ENCODE data around the gene CBX8. TPM values are rescaled to one million over a fixed set of nuclear protein-coding genes. Genes with fewer than 3 reads are reported as not detected.

Gene CBX8
- total RNA-seq, 1 donor from 2014 or later = 16.3 TPM

DNA sequence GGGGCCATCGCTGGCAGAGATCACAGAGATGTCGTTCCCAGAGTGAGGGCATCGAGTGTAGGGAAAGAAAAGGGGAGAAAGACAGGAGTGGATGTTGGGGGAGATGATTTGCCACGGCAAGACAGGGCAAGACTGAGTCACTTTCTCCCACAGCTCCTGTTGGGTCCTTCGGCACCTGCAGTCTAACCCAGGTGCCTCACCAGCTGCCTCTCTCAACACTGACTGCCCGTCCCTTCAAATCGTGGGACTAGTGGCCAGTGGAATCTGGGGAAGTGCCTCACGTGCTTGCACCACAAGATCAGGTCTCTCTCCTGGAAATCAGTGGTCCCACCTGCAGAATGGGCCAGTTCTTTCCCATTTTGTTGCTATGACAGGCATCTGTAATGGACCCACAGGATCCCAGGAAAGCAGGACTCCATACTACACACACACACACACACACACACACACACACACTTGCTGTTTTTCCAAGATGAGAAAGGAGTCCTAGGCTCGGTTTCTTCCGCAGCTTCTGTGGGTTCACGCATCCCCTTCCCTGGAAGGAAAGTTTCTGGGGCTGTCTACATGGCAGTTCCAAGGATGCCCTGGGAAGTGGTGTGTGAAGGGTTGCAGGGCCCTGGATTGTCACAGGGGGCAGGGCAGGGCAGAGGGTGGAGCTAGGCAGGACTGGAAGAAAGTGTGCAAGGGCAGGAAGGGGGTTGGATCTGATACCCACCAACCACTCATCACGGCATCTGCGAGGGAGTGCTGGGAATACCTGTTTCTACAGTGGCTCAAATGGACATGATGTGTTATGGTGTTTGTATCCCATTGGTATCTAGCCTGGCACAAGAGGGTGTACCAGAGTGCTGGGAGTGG, 10.2 kb upstream of the CBX8 start:
- DNase-seq (ENCODE audit: low spot score in 2 of 2, unreplicated experiment in 2 of 2) = no peak
- TF ChIP-seq, protein P1, sequence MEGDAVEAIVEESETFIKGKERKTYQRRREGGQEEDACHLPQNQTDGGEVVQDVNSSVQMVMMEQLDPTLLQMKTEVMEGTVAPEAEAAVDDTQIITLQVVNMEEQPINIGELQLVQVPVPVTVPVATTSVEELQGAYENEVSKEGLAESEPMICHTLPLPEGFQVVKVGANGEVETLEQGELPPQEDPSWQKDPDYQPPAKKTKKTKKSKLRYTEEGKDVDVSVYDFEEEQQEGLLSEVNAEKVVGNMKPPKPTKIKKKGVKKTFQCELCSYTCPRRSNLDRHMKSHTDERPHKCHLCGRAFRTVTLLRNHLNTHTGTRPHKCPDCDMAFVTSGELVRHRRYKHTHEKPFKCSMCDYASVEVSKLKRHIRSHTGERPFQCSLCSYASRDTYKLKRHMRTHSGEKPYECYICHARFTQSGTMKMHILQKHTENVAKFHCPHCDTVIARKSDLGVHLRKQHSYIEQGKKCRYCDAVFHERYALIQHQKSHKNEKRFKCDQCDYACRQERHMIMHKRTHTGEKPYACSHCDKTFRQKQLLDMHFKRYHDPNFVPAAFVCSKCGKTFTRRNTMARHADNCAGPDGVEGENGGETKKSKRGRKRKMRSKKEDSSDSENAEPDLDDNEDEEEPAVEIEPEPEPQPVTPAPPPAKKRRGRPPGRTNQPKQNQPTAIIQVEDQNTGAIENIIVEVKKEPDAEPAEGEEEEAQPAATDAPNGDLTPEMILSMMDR (IDR thresholded peaks at IDR 0.05; ENCODE audit: unreplicated experiment) = no peak
- Mint-ChIP-seq H3K27ac (no peak overlapping the region), H3K27me3 (ENCODE audit: low read depth) (peaks cover 93% of the 10 kb centered on the region), H3K36me3 (no peaks in the 10 kb centered on the region), H3K9me3 (no peaks in the 10 kb centered on the region), H3K4me1 (peaks cover 18% of the 10 kb centered on the region), H3K4me3 (no peak overlapping the region)

DNA sequence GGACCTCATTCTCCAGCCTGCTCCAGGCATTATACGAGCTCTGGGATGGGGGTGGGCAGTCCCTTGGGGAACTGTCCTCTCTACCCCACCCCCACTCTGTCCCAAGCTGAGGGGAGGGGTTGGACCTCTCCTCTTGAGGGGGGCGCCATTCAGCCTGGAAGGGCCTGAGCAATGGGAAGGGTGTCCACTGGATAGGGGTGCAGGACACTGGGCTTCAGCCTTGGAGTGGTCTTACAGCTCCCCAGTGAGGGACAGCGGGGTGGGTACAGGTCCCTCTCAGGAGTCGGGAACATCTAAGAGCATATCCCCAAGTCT, 9.5 kb upstream of the CBX8 start:
- Mint-ChIP-seq H3K27me3 (ENCODE audit: low read depth) (peaks cover 93% of the 10 kb centered on the region), H3K4me3 (no peak overlapping the region), H3K4me1 (peaks cover 12% of the 10 kb centered on the region), H3K9me3 (no peaks in the 10 kb centered on the region), H3K27ac (no peak overlapping the region), H3K36me3 (no peaks in the 10 kb centered on the region)
- TF ChIP-seq, protein P1 (IDR thresholded peaks at IDR 0.05; ENCODE audit: unreplicated experiment) = no peak
- DNase-seq (ENCODE audit: low spot score in 2 of 2, unreplicated experiment in 2 of 2) = no peak

DNA sequence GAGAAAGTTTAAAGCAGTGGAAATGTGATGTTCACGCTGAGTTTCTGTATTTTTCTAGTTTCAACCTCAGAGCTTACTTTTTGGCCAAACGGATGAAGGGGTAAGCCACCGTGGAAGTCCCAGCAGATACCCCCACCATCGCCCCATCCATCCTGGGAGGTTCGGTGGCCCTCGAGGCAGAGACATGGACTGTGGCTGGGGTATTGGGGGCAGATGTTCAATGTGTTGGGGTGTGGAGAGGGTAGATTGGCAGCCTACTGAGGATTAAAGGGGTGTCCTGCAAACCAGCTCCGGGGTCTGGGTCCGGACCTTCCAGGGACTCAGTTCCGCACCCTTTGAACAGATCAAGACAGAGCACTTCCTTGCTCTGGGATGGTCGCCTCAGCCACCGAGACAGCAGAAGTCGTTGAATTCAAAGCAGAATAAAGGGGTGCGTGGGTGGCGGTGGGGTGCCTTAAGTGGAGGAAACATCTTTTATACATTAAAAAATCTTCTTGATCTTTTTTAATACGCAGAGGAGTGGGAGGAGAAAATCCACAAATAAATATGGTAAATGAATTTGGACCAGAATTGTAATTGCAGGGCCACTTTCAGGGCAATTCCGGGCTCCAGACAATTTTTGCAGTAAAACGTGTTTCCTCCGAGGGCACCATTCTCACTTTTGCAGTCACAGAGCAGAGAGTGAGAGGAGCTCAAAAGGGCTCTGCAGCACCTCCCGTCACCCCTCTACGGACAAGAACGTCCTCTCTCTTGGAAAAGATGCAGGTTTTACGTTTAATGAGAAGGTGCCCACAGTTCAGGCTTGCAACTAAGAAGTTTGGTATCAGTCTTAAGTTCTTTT, 8.2 kb upstream of the CBX8 start:
- TF ChIP-seq, protein P1 (IDR thresholded peaks at IDR 0.05; ENCODE audit: unreplicated experiment) = no peak
- Mint-ChIP-seq H3K27me3 (ENCODE audit: low read depth) (peaks cover 96% of the 10 kb centered on the region), H3K4me3 (no peak overlapping the region), H3K36me3 (no peaks in the 10 kb centered on the region), H3K27ac (no peak overlapping the region), H3K4me1 (peaks cover 12% of the 10 kb centered on the region), H3K9me3 (no peaks in the 10 kb centered on the region)
- DNase-seq (ENCODE audit: low spot score in 2 of 2, unreplicated experiment in 2 of 2) = no peak

DNA sequence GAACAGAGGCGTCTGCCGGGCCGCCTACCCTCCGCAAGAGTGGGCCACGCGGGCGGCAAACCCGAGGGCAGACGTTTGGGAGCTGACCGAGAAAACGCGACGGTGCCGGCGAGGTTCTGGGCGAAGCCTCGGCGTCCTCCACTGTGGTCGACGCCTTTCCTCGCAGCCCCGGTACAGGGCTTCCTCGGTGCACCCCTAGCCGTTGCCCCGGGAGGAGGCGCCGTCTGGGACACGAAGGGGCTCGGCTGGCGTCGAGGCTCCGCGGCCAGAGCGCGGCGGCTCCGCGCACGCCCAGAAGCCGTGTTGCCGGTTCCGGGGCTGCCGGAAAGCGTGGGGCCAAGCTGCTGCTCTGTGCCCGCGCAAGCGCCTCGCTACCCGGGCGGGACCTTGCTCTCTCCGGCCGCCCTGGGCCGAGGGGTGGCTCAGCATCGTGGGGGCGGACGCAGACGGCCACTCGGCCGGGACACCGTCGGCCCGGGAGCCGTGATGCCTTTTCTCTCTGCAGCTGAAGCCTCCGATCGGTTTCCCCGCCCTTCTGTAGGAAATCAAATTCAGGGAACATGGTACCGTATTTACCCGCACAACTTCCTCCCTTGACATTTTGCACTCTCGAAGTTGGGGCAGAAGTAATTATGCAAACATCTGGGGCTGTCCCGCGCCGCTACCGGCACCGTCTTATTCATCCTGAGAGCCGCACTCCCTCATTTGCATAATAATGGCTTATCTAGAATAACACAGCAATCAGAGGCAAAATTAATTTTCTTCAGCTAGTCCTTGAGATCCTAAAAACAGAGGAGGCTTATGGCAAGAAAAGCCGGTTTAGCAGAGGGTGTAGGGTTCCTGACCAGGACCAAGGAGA, 7.3 kb upstream of the CBX8 start:
- no peaks in the 10 kb centered on the region for H3K36me3 Mint-ChIP-seq
- H3K27me3 Mint-ChIP-seq (ENCODE audit: low read depth) = peaks cover 98% of the 10 kb centered on the region
- DNase-seq (ENCODE audit: low spot score in 2 of 2, unreplicated experiment in 2 of 2) = peak in 1 of 2 experiments; percentile 53
- H3K4me3 Mint-ChIP-seq = peak overlapping the region; percentile 33
- TF ChIP-seq, protein P1 (IDR thresholded peaks at IDR 0.05; ENCODE audit: unreplicated experiment) = no peak
- H3K4me1 Mint-ChIP-seq = peaks cover 16% of the 10 kb centered on the region
- no peaks in the 10 kb centered on the region for H3K9me3 Mint-ChIP-seq
- H3K27ac Mint-ChIP-seq = no peak overlapping the region

DNA sequence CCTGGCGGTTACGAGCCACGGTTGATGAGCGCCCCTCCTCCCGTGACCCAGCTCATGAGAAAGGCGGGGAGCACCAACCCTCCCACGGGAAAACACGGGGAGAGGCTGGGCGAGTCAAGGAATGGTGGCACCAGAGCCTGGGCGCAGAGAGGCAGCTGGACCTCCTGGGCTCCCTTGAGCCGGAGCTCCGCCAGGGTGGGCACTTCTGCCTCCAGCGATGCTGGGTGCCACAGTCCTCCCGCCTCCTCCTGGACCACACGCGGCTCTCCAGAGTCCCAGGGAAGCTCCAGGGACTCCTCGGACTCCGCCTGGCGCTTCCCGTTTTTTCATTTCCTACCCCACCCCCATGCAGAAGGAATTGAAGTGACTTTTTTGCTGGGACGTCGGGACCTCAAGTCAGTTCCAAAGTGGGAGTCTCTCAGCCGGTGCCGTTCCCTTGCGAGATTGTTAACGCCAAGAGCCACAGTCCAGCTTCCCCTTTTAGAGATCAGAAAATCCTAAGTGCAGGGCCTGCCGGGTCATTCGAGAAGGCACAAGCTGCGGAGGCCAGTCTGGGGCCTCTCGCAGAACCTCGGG, 6.6 kb upstream of the CBX8 start:
- H3K27ac Mint-ChIP-seq = no peak overlapping the region
- DNase-seq (ENCODE audit: low spot score in 2 of 2, unreplicated experiment in 2 of 2) = no peak
- TF ChIP-seq, protein P1 (IDR thresholded peaks at IDR 0.05; ENCODE audit: unreplicated experiment) = no peak
- no peaks in the 10 kb centered on the region for H3K9me3 Mint-ChIP-seq
- H3K27me3 Mint-ChIP-seq (ENCODE audit: low read depth) = peaks cover 98% of the 10 kb centered on the region
- H3K4me1 Mint-ChIP-seq = peaks cover 16% of the 10 kb centered on the region
- no peaks in the 10 kb centered on the region for H3K36me3 Mint-ChIP-seq
- no peak overlapping the region for H3K4me3 Mint-ChIP-seq

Data from mesothelial cell of epicardium (in vitro differentiated cells).